Esophagus squamous epithelium (tissue), 4 donors: Measurements from ENCODE around the gene CFAP20DC.

Source experiments
- CTCF ChIP-seq, 6 experiments: fragments of 450-650 bp in 4 of 6; fragments of 200-600 bp in 2 of 6; sonication (generic) in 2 of 6; IDR thresholded peaks; one replicate each; pipeline ENCODE4 v1.5.1; 2016 to 2019; ENCODE audit warnings: antibody characterized with exemption in 6 of 6, mild to moderate bottlenecking in 4 of 6, moderate library complexity in 4 of 6
- POLR2A ChIP-seq, 4 donors: fragments of 450-650 bp; IDR thresholded peaks; one replicate each; pipeline ENCODE4 v1.6.1; 2017; ENCODE audit warnings: antibody characterized with exemption in 4 of 4, mild to moderate bottlenecking in 4 of 4, moderate library complexity in 3 of 4

GRCh38 chr3:59027607-59028006 is 22.2 kb downstream of the CFAP20DC start:
- TF ChIP-seq POLR2A (IDR thresholded peaks at IDR 0.05), result no peak
- TF ChIP-seq CTCF (IDR thresholded peaks at IDR 0.05), result no peak
